Body of pancreas (tissue), 4 donors: ENCODE measurements around the gene TMEM184B.

Source experiments
- CTCF ChIP-seq, 7 experiments: fragments of 450-650 bp in 4 of 7; fragments of 200-600 bp in 3 of 7; sonication (generic) in 3 of 7; IDR thresholded peaks; one replicate each; pipeline ENCODE4 v1.5.1; 2016 to 2019; ENCODE audit warnings: antibody characterized with exemption in 7 of 7
- POLR2A ChIP-seq, 3 donors: fragments of 450-650 bp; IDR thresholded peaks; one replicate each; pipeline ENCODE4 v1.6.1; 2016; ENCODE audit warnings: antibody characterized with exemption in 3 of 3, mild to moderate bottlenecking in 2 of 3

- TF ChIP-seq POLR2A (IDR thresholded peaks at IDR 0.05) (no peak), CTCF (IDR thresholded peaks at IDR 0.05) (no peak)
Measured at GRCh38 chr22:38215156-38216038, 57.4 kb downstream of the TMEM184B start.
